Activated CD4-positive, alpha-beta T cell treated with anti-CD3 and anti-CD28 coated beads, Interleukin-2, Interleukin-6, amounts not matched to agents 100 ng/mL and 50 ng/mL, durations not matched to agents 16 hours and 8 hours (primary cell): Measurements from ENCODE around the gene KRT28.
"Not testable (repeated sequence)": the region's sequence is repeated elsewhere in the genome, so short reads cannot be mapped to it uniquely, and the experiment has no call there.

Source experiments
- DNase-seq: peaks from one replicate; pipeline ENCODE4 v3.0.0-alpha.2; 2020

KRT28 gene

GRCh38 chr17:40778461-40778860, 21.3 kb downstream of the KRT28 start:
- no peak for DNase-seq

DNA sequence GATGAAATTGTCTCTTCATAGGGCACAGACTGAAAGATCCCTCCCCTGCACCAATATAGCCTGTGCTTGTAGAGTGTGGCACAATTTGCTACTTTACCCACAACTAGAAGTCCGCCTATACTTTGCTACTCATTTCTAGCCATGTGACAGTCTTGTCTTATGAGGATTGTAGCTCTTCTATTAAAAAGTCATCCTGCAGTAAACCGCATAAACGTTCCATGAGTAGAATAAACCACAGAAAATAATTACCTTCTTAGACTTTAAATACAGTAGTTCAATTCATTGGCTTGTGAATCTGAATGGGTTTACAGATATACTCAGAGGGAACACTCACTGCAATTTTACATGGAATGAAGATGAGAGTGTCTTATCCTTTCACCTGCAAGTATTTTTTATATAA, 21.8 kb downstream of the KRT28 start:
- DNase-seq, result no peak

- no peak for DNase-seq
These were observed 22.3 kb downstream of the KRT28 start for GRCh38 chr17:40777459-40777858.

GRCh38 chr17:40775945-40776344, 23.8 kb downstream of the KRT28 start:
- DNase-seq, result no peak

- DNase-seq, result no peak
These were observed 27.7 kb downstream of the KRT28 start, which contains the start of gene KRT26 for GRCh38 chr17:40772101-40772500. KRT26 (minus strand) TSS chr17:40772201; CDS start chr17:40772113, 88 bp downstream.

GRCh38 chr17:40765657-40766056, 34.1 kb downstream of the KRT28 start:
- no peak for DNase-seq

- DNase-seq, result no peak
These were observed 36.0 kb downstream of the KRT28 start for GRCh38 chr17:40763752-40764151.

DNA sequence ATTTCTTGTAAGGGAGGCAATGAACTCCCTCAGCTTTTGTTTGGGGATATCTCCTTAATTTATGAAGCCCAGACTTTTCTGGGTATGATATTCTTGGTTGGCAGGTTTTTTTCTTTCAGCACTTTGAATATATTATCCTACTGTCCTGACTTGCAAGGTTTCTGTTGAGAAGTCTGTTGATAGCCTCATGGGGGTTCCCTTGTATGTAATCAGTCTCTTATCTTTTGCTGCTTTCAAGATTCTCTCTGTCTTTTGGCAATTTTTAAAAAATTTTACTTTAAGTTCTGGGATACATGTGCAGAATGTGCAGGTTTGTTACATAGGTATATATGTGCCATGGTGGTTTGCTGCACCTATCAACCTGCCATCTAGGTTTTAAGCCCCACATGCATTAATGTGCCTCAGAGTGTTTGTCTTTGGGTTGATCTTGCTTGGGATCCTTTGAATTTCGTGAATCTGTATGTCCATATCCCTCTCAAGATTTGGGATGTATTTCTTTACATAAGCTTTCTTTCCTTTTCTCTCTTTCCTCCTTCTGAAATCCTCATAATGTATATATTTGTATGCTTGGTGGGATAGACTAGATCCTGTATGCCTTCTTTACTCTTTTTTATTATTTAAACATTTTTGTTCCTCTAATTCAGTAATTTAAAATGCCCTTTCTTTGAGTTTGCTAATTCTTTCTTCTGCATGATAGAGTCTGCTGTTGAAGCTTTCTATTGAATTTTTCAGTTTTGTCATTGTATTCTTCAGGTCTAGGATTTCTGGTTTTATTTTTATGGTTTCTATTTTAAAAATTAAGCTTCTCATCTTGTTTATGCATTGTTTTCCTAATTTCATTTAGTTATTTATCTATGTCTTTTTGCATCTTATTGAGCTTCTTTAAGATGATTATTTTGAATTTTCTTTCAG, 39.4 kb downstream of the KRT28 start:
- no peak for DNase-seq

DNA sequence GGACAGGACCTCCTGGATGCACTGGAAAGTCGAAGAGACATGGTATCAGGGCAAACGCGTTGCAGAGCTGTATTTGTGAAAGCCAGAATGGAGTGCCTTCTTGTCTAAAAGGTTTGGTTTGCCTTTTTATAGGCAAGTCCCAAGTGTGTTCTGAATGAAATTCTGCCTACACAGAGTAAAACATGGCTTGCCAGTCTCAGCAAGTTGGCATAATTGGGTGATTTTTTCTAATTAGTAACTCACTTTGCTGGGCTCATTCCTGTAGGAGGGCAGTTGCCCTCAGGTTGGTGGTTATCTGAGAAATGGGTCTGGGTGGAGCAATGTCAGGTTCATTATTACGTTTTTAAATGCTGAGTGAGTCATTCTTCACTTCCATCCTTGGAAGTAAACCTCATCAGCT, 44.5 kb downstream of the KRT28 start, which contains the start of gene KRT25:
Gene KRT25, minus strand, starts transcription at position 101 of the 400 bp plus-strand sequence. Its CDS starts 60 bp downstream, at position 41.
- DNase-seq, result no peak

DNA sequence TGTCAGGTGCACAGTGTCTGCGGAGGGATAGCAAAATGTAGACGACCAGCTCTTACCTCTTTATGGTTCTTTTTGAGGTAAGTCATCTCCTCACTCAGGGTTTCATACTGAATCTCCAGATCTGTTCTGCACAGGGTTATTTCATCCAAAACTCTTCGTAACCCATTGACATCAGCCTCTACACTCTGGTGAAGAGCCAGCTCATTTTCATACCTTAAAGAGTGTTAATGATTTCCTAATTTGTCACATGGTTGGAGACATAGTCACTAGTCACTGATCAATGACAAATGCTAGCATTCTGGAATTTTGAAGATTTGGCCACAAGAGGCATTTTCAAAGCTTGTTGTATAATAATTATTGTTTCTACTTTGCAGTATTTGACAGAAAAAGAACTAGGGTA, 46.0 kb downstream of the KRT28 start:
- DNase-seq, result no peak

GRCh38 chr17:40751065-40751464, 48.7 kb downstream of the KRT28 start:
- DNase-seq, result no peak

DNA sequence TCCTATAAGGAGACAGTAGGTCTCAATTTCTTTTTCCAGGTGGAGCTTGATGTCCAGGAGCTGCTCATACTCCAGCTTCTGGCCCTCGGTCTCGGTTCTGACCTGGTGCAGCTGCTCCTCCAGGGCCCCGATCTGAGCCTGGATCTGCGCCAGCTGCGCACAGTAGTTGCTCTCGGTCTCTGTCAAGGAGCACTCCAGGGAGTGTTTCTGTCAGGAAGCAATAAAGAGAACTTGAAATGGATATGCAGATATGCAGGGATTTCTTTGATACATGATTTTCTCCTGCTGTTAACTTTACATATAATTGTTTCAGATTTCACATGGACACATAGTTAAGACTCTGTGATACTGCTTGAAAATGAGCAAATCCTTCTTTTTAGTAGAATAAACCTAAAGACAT, 49.4 kb downstream of the KRT28 start:
- no peak for DNase-seq

DNA sequence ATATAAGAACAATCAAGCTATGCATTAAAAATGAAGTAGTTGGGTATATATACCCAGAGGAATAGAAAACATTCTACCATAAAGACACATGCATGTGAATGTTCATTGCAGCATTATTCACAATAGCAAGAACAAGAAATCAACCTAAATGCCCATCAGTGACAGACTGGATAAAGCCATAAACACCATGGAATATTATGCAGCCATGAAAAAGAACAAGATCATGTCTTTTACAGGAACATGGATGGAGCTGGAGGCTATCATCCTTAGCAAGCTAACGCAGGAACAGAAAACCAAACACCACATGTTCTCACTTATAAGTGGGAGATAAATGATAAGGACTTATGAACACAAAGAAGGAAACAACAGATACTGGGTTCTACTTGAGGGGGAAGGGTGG, 51.1 kb downstream of the KRT28 start:
- not testable (repeated sequence) for DNase-seq
